Spleen (tissue), 13 donors: ENCODE measurements around the gene ZNF480. TPM values are rescaled to one million over a fixed set of nuclear protein-coding genes. Genes with fewer than 3 reads are reported as not detected.
"Not testable (repeated sequence)": the region's sequence is repeated elsewhere in the genome, so short reads cannot be mapped to it uniquely, and the experiment has no call there.

ENCODE experiments used
- DNase-seq: peaks from one replicate; pipeline ENCODE4 v3.0.0-alpha.2; 2020
- H3K27ac ChIP-seq, 8 donors: fragments of 200-600 bp; sonication (generic) in 7 of 8; 1 replicate in 4 of 8; 2 replicates in 4 of 8; pipeline versions ENCODE4 v1.5.0 to v1.8.0; 2016 to 2021; ENCODE audit warnings: inconsistent platforms in 4 of 8, mild to moderate bottlenecking in 4 of 8, moderate library complexity in 1 of 8
- H3K27me3 ChIP-seq, 7 donors: fragments of 200-600 bp; sonication (generic) in 6 of 7; replicated peaks in 1 of 7; 1 replicate in 4 of 7; 2 replicates in 3 of 7; pipeline versions ENCODE4 v1.5.0 to v1.8.0; 2016 to 2021; ENCODE audit warnings: inconsistent platforms in 3 of 7, mild to moderate bottlenecking in 1 of 7
- H3K36me3 ChIP-seq, 6 donors: fragments of 200-600 bp; sonication (generic) in 5 of 6; 1 replicate in 4 of 6; 2 replicates in 2 of 6; pipeline versions ENCODE4 v1.5.0 to v1.8.0; 2016 to 2021; ENCODE audit warnings: inconsistent platforms in 2 of 6
- H3K4me1 ChIP-seq, 6 donors: fragments of 200-600 bp; sonication (generic) in 5 of 6; 1 replicate in 3 of 6; 2 replicates in 3 of 6; pipeline versions ENCODE4 v1.5.0 to v1.8.0; 2016 to 2021; ENCODE audit warnings: inconsistent platforms in 3 of 6
- H3K4me3 ChIP-seq, 8 donors: fragments of 200-600 bp; sonication (generic) in 7 of 8; 1 replicate in 4 of 8; 2 replicates in 4 of 8; pipeline versions ENCODE4 v1.5.0 to v1.8.0; 2016 to 2021; ENCODE audit warnings: inconsistent platforms in 4 of 8, mild to moderate bottlenecking in 4 of 8, moderate library complexity in 2 of 8
- H3K9me3 ChIP-seq, 8 donors: fragments of 200-600 bp; sonication (generic) in 7 of 8; 1 replicate in 4 of 8; 2 replicates in 4 of 8; pipeline versions ENCODE4 v1.5.0 to v1.8.0; 2016 to 2021; ENCODE audit warnings: inconsistent platforms in 4 of 8
- CTCF ChIP-seq, 11 experiments: fragments of 200-600 bp in 7 of 11; fragments of 450-650 bp in 4 of 11; sonication (generic) in 4 of 11; IDR thresholded peaks in 8 of 11; conservative IDR thresholded peaks in 3 of 11; 1 replicate in 7 of 11; 2 replicates in 4 of 11; pipeline versions ENCODE4 v1.4.0 to v1.8.0; 2016 to 2021; ENCODE audit warnings: antibody characterized with exemption in 11 of 11, inconsistent platforms in 4 of 11, mild to moderate bottlenecking in 1 of 11
- POLR2A ChIP-seq, 3 donors: fragments of 450-650 bp; IDR thresholded peaks; one replicate each; pipeline ENCODE4 v1.5.1; 2017; ENCODE audit warnings: antibody characterized with exemption in 3 of 3, mild to moderate bottlenecking in 1 of 3
- POLR2AphosphoS5 ChIP-seq, 3 donors: sonication (generic); formaldehyde crosslinking; IDR thresholded peaks; one replicate each; pipeline ENCODE4 v1.5.1; 2017; ENCODE audit warnings: antibody characterized with exemption in 3 of 3
- WGBS, 5 donors: extraction: QIAGEN DNeasy Blood & Tissue Kit in 3 of 5; methylation state at CpG; one replicate each; pipeline versions ENCODE4 v1.1.5 to v1.1.7; 2013 to 2018; 5-methylcytosine and 5-hydroxymethylcytosine counted together
- intact Hi-C: fragments of 100-400 bp; cut with DNase I; formaldehyde crosslinking; loops from one replicate; pipeline ENCODE4 v1.15.0; 2023; ENCODE audit warnings: low total_unique reads
- long read RNA-seq, 2 donors: transcript quantifications; one replicate each; lab custom pipeline, GENCODE V29; 2026
- polyA plus RNA-seq, 3 donors: library from polyadenylated mRNA; stranded (reverse); fragments of 200-250 nt; gene quantifications; one replicate each; pipeline ENCODE4 v1.2.1, GENCODE V29; 2013
- total RNA-seq, 7 donors: library from RNA; depleted of rRNA in 3 of 7; stranded (reverse); fragments of >200 nt in 3 of 7; fragmentation: NEBNext Ultra II Directional in 4 of 7; extraction: Animal tissue kit (Norgen Biotek cat#: 25700) in 4 of 7; gene quantifications; one replicate each; pipeline versions ENCODE4 v1.1.0 to v1.2.1, GENCODE V29; 2016 to 2021
- donor health status: healthy with polysubstance abuse.
- donor health status: DM: no; HTN: no; CAD: no; lungs with moderate emphysema.
- donor health status: DM: no; HTN: no; CAD: no.
- donor health status: Bipolar disorder and iron deficiency.
- donor health status: healthy.
- donor health status: DM: no; HTN: no; CAD: no.
- donor health status: DM: yes; HTN: yes; CAD: no.

Gene ZNF480
- total RNA-seq (10 to 100 TPM in 5 of 7 donors, 1 to 10 TPM in 2; 9.1 to 17.2 (median 13.4) TPM), polyA plus RNA-seq (10 to 100 TPM in 1 of 3 donors, 1 to 10 TPM in 2; 5.4 to 10.6 (median 9.2) TPM)
- long read RNA-seq, donor 1, full-length matches to known transcripts, result 3 of 3 reads
- long read RNA-seq, donor 1, partial matches to known transcripts, result 0 of 3 reads
- long read RNA-seq, donor 1, other reads (novel, unspliced or antisense), result 0 of 3 reads
- long read RNA-seq, donor 2, full-length matches to known transcripts, result 2 of 2 reads
- long read RNA-seq, donor 2, partial matches to known transcripts, result 0 of 2 reads
- long read RNA-seq, donor 2, other reads (novel, unspliced or antisense), result 0 of 2 reads

- no peaks in the 10 kb centered on the region for H3K27me3 ChIP-seq
- intact Hi-C loops, result no loop called here
- TF ChIP-seq POLR2AphosphoS5 (IDR thresholded peaks at IDR 0.05) (peak; percentile 90 to 95 (median 91)), CTCF (IDR thresholded peaks at IDR 0.05 in 8 of 11, conservative IDR thresholded peaks at IDR 0.05 in 3 of 11) (peak in 6 of 11 experiments; percentile 16 to 30 (median 28)), POLR2A (IDR thresholded peaks at IDR 0.05) (no peak)
- peaks cover 0 to 71% (median 53%) of the 10 kb centered on the region in 8 donors for H3K9me3 ChIP-seq
- H3K4me1 ChIP-seq, result peaks cover 10 to 30% (median 16%) of the 10 kb centered on the region in 6 donors
- H3K4me3 ChIP-seq, result peak within 1 kb of the TSS; percentile 58 to 91 (median 72)
- peak within 1 kb of the TSS; percentile 89 to 98 (median 94) for H3K27ac ChIP-seq
- H3K36me3 ChIP-seq, result peaks cover 5 to 39% (median 27%) of the 10 kb centered on the region in 6 donors
- DNase-seq, result peak; percentile 95
- WGBS, 5 donors, result 0 to 1% (median 1%) methylated on average over 43 to 57 of the region's 75 CpGs
Observed at GRCh38 chr19:52296773-52297600, at the start of gene ZNF480. Gene ZNF480, plus strand, starts transcription at chr19:52297169. Its CDS starts 3,244 bp downstream, at chr19:52300413.

DNA sequence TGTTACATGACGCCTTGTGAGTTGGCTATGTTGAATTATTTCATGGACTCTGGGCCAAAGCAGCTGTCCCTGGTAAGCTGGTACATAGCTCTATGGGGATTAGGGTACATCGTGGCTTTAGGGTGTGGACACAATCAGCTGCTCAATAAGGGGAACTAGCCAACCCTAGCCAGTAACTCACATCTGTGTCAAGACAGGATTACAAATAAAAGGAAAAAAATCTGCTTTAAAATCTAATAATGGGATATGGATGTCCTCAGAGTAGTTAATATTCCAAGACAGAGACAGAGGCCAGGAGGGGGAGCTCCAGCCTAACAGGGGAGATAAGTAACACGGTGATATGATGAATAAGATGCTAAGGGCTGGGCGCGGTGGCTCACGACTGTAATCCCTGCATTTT is 48.7 kb upstream of the ZNF480 start:
- peak; percentile 77 for DNase-seq
- no peaks in the 10 kb centered on the region for H3K4me1 ChIP-seq
- H3K4me3 ChIP-seq, result no peak overlapping the region
- no peaks in the 10 kb centered on the region for H3K27me3 ChIP-seq
- H3K27ac ChIP-seq, result no peak overlapping the region
- peaks cover 0 to 10% (median 0%) of the 10 kb centered on the region in 8 donors for H3K9me3 ChIP-seq
- TF ChIP-seq POLR2A (IDR thresholded peaks at IDR 0.05) (no peak), POLR2AphosphoS5 (IDR thresholded peaks at IDR 0.05) (no peak), CTCF (IDR thresholded peaks at IDR 0.05 in 8 of 11, conservative IDR thresholded peaks at IDR 0.05 in 3 of 11) (peak in 8 of 11 experiments; percentile 9 to 54 (median 42))
- intact Hi-C loops, result loop anchor here (10.0 kb wide), 1 partner anchor 497 kb away; no protein-coding TSS in a partner anchor
- no peaks in the 10 kb centered on the region for H3K36me3 ChIP-seq
- 15 to 21% (median 17%) methylated on average over 6 of the region's 6 CpGs for WGBS, 5 donors

DNA sequence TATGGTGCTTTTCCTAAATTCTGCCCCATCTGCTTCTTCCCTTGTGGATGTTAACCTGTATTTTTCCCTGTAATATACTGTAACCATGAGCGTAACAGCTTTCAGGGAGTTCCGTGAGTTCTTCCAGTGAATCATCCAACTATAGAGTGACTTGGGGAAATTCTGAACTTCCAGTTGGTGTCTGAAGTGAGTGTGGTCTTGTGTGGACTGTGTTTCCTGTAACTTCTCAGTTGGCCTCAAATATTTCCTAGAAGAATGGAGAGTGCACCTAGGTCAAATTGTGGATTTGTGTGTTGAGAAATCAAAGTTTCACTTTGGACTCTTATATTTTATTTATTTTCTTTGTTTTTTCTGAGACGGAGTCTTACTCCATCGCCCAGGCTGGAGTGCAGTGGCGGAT is 38.5 kb upstream of the ZNF480 start:
- TF ChIP-seq CTCF (IDR thresholded peaks at IDR 0.05 in 8 of 11, conservative IDR thresholded peaks at IDR 0.05 in 3 of 11) (no peak), POLR2AphosphoS5 (IDR thresholded peaks at IDR 0.05) (no peak), POLR2A (IDR thresholded peaks at IDR 0.05) (no peak)
- H3K4me3 ChIP-seq, result no peak overlapping the region
- 94 to 97% (median 95%) methylated on average over 5 of the region's 5 CpGs for WGBS, 5 donors
- intact Hi-C loops, result no loop called here
- H3K9me3 ChIP-seq, result peaks cover 0 to 23% (median 0%) of the 10 kb centered on the region in 8 donors
- H3K4me1 ChIP-seq, result no peaks in the 10 kb centered on the region
- no peaks in the 10 kb centered on the region for H3K27me3 ChIP-seq
- H3K27ac ChIP-seq, result no peak overlapping the region
- DNase-seq, result no peak
- no peaks in the 10 kb centered on the region for H3K36me3 ChIP-seq

GRCh38 chr19:52265556-52265955 is 31.4 kb upstream of the ZNF480 start:
- WGBS, 5 donors, result 89 to 96% (median 92%) methylated on average over 6 of the region's 6 CpGs
- DNase-seq, intact Hi-C loops, H3K27ac ChIP-seq, H3K4me3 ChIP-seq, H3K27me3 ChIP-seq, H3K9me3 ChIP-seq, H3K36me3 ChIP-seq: not testable (repeated sequence)
- H3K4me1 ChIP-seq, result peaks cover 8 to 16% (median 12%) of the 10 kb centered on the region in 6 donors
